GM19043 (cell line): ENCODE results near the gene TKTL1.

ENCODE experiments used
- ATAC-seq: cut with Tn5 transposase; IDR thresholded peaks from one replicate; pipeline ENCODE4 v1.9.1; 2021; ENCODE audit warnings: low read depth; ENCODE audit not compliant: unreplicated experiment

The TKTL1 gene

DNA sequence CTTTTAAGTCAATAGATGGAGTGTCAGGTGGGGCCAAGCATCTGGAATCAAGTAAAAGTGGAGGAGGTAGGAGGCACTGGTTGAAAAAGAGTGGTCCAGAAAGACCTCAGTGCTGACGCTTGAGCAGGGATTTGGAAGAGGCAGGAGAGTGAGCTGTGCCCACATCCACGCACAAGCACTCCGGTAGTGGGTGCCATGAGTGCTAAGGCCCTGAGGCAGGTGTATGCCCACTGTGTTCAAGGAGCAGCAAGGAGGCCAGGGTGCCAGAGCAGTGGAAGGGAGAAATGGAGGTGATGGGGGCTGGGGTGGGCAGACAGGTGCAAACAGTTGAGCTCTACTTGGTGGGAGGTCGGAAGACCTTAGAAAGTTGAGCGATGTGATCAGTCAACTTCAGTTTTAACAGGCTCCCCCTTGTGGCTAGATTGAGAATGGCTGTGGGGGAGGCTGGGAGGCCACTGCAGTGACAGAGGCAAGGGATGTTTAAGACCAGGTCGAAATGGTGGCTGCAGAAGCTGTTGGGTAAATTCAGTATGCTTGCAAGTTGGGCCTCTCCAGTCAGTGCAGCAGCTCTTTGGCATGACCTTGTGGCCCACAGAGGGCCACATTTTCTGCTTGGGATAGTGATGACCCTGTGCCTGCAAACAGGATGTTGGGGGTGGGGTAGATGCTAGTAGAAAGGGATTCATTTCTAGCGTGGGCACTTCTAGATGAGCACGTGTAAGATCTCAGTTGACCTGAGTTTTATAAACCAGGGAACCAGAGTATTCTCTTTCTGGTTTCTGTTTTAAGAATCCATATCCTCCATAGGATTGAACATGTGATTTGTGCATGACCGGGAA lies 12.7 kb downstream of the TKTL1 start:
- ATAC-seq, result no peak

DNA sequence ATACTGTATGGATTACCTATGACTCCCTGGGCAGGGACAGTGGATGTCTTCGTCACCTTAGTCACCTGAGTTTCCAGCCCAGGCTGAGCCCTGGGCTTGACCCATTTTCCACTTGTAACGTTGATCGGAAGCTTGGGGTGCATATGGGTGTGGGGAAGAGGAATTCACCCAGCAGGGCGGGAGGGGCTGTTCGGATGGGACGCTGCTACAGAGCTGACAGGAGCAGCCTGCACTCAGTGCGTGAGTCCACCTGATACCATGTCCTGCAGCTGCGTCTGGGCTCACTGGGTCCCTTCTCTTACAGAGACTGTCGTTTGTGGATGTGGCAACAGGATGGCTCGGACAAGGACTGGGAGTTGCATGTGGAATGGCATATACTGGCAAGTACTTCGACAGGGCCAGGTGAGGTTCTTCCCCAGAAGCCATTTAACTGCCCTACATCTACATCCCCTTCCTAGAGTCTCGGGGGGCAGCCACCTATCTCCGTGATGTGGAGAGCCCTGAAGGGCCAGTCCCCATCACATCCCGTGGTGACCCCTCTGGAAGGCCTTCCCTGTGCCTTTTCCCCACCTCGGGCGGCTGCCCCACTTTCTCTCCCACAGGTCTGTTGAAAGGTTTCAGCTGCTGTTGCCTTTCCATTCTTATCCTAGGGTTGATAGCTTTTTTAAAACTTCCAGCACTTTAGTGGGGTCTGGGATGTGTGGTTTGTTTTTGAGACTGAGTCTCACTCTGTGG lies 13.6 kb downstream of the TKTL1 start:
- ATAC-seq, result no peak

DNA sequence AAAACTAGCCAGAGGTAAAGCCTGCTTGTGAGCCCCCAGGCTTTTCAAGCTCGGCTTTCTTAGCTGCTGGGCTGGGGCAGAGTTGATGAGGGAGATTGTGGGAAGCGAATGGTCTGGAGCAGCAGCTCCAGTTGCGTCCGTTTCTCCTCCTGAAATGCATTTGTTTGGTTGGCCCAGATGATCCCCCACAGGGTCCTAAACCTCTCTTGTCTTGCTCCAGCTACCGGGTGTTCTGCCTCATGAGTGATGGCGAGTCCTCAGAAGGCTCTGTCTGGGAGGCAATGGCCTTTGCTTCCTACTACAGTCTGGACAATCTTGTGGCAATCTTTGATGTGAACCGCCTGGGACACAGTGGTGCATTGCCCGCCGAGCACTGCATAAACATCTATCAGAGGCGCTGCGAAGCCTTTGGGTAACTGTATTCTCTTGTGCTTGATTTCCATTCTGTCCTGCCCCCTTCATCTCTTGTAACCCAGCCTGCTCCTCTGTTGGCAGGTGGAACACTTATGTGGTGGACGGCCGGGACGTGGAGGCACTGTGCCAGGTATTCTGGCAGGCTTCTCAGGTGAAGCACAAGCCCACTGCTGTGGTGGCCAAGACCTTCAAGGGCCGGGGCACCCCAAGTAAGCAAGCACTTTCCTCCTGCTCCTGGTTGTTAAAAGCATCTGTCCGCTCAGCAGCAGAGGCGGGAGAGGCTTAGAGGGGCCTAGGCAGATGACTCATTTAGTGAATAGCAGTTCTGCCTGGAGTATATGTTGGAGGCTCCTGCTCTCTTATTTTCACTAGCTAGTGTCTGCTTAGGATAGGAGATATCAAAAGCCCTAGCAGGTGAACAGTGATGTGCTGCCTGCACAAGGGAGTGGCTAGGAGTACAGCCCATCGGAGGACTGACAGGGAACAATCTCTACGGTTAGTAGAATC lies 15.3 kb downstream of the TKTL1 start:
- ATAC-seq, result no peak

DNA sequence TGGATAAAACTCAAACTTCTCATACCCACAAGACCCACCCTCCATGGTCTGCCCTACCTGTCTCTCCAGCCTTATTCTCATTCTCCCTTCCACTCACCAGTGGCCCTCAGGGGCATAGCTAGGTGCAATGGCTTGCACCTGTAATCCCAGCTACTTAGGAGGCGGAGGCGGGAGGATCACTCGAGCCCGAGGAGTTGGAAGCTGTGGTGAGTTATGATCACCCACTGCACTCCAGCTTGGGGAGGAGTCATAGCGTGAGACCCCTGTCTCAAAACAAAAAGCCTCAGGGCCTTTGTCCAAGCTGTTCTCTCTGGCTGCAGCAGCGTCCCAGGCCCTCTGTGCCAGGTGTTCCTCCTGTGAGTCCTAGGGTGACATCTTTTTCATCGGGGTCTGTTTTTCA lies 16.5 kb downstream of the TKTL1 start:
- ATAC-seq, result no peak

DNA sequence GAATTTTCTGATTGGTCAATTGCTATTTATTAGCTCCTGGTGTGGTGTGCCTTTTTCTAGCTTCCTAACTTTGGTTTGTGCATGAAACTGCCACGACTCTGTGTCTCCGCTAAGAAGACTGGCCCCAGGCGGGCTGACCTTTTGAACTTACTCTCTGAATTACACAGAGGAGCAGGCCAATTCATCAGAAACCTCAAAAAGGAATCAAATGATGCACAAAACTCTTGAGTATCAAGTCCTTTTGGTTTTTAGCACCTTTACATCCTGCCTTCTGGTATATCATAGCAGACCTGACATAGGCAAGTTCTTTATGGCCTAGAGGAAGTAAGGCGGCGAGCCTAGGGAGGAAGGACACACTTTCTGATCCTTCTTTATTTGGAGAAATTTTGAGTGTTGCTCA lies 17.6 kb downstream of the TKTL1 start:
- ATAC-seq, result no peak

DNA sequence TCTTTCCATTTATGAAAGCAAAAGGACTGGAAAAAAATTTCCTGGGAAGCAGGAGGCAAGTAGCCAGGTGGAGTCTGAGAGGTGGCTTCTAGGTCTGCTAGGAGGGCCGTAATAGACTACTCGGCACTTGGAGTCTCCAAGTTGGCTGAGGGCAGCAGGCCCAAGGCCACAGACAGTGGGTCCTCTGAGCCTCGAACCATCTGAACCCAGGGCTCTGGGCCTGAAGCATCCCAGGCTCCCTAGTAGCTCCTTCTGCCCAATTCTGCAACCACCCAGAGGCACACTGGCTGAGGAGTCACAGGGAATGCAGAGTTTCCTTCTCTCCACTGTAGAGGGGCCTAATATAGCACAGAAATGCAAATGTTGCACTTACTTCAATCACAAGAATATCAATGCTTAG lies 19.8 kb downstream of the TKTL1 start:
- ATAC-seq, result no peak

DNA sequence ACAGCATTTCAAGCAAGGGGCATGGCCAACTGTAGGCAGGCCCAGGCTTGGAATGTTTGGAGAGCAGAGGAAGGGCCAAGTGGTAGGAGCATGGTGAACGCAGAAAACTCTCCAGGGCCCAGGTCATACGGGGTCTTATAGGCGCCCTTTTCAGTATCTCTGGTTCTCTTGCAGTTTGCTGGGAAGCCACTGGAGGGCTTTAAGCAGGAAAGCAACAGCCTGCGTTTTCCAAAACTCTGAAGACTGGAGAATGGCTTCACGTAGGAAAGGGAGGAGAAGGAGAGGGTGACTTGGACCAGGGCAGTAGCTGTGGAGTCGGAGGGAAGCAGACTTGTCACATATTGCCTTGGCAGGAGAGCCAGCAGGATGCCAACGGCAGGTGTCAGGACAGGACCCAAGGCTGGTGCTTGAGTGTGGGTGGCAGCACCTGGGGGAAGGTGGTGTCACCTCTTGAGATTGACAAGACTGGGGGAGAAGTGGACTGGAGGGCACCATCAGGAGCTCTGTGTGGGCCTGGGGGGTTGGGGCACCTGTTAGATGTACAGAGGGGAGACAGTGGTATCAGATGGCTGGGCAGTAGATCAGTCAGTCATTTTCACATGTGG lies 21.9 kb downstream of the TKTL1 start:
- no peak for ATAC-seq

DNA sequence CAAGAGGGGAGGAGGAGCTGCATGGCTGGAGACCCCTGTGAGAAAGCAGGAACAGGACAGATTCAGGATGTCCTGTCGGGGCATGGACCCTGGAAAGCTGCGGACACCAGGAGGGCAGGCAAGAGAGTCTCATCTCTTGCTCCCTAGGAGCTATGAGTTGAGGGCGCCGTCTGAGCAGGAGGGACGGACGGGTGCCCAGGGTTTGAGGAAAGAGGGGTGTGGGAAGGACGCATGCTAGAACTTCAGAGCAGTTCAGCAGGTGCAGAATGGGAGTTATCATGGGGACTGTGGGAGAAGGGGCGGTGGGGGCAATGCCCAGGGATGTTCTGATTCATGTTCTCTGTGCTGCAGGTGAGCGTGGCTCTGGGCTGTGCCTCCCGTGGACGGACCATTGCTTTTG lies 24.8 kb downstream of the TKTL1 start:
- ATAC-seq, result no peak

DNA sequence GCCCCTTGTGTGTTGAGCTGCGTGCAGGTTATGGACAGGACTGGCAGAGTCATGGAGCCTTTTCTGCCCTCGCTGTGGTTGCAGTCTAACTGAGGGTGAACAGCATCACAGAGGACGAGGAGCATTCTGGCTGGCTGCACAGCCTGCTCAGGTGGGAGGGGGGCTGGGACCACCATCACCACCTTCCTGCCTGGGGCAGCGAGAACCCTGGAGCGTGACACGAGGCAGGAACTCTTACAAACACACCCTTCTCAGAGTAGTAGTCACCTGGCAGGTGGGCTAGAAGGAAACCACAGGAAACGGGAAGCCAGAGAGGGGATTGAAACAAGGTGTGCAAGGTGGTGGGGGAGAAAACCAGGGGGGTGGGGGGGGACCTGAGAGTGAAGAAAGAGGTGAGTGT lies 25.6 kb downstream of the TKTL1 start:
- no peak for ATAC-seq

DNA sequence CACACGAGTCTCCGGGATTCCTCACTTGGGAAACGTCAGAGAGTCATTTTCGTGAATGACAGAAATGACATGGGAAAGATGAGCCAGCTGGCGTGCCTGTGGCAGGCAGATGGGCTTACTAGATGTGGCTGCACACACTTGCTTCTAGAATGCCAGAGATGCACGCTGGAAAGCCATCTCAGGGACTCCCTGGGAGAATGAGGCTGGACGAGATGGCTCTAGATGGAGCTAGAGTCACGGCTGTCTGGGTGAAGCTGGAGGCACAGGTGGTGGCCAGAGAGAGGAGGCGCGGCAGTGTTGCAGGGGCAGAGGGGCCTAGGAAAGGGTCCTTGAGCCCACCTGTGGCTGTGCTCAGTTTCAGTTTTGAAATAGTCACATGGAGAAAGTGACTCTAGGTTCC lies 26.0 kb downstream of the TKTL1 start:
- ATAC-seq, result no peak

DNA sequence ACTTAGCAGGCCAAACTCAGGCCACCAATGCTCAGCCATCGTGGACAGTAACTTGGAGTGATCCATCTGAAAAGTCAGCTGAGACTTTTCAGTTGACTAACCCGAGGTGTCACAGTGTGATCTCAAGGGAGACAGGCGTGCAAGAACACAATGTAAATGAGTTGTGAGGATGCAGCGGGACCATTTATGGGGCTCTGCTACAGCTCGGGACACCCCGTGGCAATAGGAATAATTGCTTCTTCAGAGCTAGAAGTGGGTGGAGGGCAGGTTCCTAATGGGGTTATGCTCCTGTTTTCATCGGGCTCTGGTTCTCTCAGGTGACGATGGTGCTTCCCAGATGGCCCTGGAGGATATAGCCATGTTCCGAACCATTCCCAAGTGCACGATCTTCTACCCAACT lies 27.3 kb downstream of the TKTL1 start:
- no peak for ATAC-seq

DNA sequence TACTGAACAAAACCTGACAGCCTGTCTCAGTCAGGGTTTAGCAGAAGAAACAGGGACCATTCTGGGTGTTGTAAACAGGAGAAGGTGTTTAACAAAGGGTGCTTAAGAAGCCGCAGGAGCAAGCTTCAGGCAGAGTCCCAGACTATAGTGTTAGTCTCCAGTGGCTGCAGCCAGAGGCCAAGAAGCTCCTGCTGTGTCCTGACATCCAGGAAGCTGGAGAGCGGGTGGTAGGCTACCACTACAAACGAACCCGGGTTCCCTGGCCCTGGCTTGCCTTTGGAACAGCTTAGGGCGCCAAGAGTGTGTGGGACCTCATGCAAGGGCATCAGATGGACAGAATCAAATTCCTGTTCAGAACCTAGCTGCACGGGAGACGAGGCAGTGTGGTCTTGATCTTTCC lies 27.9 kb downstream of the TKTL1 start:
- ATAC-seq, result no peak

DNA sequence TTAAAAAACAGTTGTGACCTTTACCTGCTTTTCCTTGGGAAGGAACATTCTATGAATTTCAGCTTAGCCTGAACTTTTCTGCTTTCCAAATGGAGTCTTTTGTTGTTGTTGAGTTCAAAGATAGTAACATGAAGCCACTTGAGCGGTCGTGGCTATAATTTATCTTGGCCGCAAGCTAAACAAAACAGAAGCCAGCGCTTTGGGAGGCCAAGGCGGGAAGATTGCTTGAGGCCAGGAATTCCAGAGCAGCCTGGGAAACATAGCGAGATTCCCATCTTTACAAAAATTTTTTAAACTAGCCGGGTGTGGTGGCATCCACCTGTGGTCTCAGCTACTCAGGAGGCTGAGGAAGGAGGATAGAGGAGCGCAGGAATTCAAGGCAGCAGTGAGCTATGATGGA lies 29.9 kb downstream of the TKTL1 start:
- no peak for ATAC-seq

DNA sequence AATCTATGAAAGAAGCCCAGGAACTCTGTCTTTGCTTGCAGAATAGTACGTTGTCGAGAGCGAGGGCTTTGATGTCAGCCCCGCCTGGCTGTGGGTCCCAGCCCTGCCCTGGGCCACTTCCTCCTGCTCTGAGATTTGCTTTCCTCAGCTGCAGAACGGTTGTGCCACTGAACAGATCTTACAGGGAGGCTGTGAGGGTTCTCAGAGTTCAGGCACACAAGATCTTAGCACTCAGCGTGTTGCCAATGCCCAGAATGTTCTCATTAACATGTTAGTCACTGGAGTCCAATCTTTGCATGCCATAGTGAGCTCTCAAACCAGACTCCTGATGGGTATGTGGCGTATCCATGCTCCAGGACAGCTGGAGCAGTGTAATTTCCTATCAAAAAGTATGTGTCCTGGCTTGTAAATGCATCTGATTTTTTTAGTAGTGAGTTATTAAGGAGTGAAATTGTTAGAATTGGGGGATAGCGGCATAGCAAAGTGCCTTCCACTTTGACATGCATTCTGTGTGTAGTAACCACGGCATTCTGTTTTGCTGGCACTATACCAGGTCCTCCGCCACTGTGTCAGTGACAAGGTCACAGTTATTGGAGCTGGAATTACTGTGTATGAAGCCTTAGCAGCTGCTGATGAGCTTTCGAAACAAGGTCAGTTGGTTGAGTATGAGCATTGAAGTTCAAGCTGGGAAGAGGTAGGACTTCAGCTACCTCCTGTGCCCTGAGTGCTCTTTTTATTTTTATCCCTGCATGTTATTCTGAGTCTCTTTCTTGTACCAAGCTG lies 31.6 kb downstream of the TKTL1 start:
- no peak for ATAC-seq

DNA sequence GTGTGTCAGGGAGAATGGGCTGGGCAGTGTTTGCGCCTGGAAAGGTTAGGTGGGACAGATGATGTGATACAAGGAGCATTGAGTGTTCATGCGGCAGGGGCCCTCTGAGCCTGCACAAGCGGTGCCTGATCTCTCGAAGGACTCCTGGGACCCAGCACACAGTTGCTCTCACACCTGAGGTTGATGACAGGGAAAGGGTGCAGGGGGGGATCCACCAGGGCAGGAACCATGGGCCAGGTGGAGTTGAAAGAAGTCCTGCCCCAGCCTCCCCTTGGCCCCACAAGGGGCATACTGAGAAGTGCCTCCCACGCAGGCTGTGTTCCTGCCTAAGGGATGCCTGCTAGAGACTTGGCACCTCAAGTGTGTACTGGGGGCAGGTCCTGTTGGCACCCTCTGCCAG lies 33.1 kb downstream of the TKTL1 start:
- ATAC-seq, result no peak

DNA sequence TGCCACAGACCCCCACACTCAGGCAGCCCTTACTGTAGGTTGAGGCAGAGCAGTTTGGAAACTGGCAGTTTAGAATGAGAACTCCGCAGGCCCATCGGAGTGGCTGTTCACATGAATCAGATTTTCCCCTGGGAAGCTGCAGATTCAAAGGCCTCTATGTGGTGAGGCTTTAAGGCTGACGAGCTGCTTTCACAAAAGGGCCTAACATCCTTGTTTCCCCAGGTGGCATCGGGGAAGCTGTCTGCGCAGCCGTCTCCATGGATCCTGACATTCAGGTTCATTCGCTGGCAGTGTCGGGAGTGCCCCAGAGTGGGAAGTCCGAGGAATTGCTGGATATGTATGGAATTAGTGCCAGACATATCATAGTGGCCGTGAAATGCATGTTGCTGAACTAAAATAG lies 33.7 kb downstream of the TKTL1 start:
- no peak for ATAC-seq

DNA sequence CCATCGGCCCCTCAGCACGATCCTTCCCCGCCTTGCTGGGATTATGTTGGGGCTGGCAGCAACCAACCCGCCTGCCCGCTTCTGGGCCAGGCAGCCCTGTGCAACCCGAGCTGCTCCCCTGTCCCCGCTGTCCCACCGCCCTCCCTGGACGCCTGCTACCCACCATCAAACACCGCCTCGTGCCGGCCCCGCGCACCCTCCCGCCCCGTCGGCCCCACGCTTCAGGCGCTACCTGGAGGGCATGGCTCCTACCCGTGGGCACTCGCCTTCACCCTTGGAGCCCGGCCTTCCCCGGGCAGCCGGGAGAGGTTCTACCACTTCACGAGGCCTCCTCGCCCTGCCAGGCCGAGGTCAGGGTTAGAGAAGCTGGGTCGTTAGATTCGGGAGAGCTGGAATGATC lies 37.0 kb downstream of the TKTL1 start:
- no peak for ATAC-seq

DNA sequence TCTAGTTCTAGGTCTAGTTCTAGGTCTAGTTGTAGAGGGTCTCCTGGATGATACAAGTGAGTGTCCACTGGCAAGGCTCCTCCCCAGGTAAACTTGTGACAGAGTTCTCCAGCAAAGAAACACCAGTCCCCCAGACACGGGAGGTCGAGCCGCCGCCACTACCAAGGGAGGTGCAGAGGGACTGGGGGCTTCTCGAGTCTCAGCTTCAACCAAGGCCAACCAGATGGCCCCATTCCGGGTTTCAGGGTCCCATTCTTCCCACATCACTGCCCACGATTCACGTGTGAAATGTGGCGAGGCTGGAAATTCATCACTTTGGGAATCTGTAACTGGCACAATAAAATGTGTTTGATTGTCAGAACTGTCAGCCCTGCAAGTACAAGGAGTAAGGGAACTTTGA lies 37.5 kb downstream of the TKTL1 start:
- ATAC-seq, result no peak

DNA sequence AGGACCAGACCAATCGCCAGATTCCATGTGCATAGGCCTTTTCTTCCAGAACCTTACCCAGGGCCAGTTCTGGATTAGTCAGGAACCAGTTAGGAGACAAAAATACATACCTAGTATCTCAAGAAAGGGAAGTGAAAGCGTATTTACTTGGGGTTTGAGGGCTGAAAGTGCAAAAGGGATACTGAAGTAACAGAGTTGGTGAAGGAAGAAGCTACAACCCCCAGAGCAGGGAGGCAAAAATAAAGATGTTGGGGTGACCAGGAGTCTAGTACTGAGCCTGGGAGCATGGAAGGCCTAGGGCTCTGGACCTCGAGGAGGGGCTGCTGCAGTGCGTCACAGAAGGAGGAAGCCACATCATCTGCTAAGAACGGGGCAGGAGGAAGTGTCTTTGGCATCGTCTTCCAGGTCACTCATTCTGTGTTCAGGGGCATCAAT lies 38.3 kb downstream of the TKTL1 start:
- peak; percentile 71 for ATAC-seq

DNA sequence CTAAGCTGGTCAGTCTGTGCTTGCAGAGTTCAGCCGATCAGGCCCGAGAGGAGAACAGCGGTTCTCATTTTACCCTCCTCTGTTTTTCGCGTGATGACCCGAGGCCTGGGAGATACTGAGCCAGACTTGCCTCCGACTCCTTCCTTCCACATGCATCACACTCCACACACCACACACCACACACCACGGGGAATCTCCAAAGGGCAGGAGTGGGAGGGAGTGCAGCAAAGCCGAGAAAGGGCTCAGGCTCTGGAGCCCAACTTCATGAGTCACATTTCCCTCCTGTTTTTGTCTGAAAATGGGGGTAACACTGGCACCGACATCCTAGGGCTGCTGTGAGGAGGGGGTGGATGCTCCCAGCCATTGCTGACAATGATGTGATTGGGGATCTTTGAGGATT lies 38.9 kb downstream of the TKTL1 start:
- ATAC-seq, result no peak
